ENCODE data around the gene LRRFIP2.
"Not testable (repeated sequence)": the region's sequence is repeated elsewhere in the genome, so short reads cannot be mapped to it uniquely, and the experiment has no call there.

Gene LRRFIP2

GRCh38 chr3:37141676-37142075, 32.7 kb downstream of the LRRFIP2 start:
- DNase-seq = no peak

- no peak for DNase-seq
Observed at GRCh38 chr3:37140899-37141541, 33.4 kb downstream of the LRRFIP2 start.

- no peak for DNase-seq
Observed at GRCh38 chr3:37139567-37140052, 34.8 kb downstream of the LRRFIP2 start.

GRCh38 chr3:37138816-37139215, 35.6 kb downstream of the LRRFIP2 start:
- no peak for DNase-seq

- DNase-seq = no peak
Observed at GRCh38 chr3:37137516-37137915, 36.9 kb downstream of the LRRFIP2 start.

- no peak for DNase-seq
Observed at GRCh38 chr3:37136067-37136466, 38.3 kb downstream of the LRRFIP2 start.

- DNase-seq = no peak
Observed at GRCh38 chr3:37135561-37135960, 38.8 kb downstream of the LRRFIP2 start.

- no peak for DNase-seq
Observed at GRCh38 chr3:37132334-37132733, 42.0 kb downstream of the LRRFIP2 start.

- DNase-seq = no peak
Observed at GRCh38 chr3:37131860-37132144, 42.6 kb downstream of the LRRFIP2 start.

GRCh38 chr3:37130984-37131859, 43.2 kb downstream of the LRRFIP2 start:
- DNase-seq = no peak

GRCh38 chr3:37130448-37130847, 43.9 kb downstream of the LRRFIP2 start:
- no peak for DNase-seq

- no peak for DNase-seq
Observed at GRCh38 chr3:37129871-37130270, 44.5 kb downstream of the LRRFIP2 start.

- no peak for DNase-seq
Observed at GRCh38 chr3:37127340-37127739, 47.0 kb downstream of the LRRFIP2 start.

- DNase-seq = no peak
Observed at GRCh38 chr3:37126856-37127255, 47.5 kb downstream of the LRRFIP2 start.

- DNase-seq = no peak
Observed at GRCh38 chr3:37125195-37126073, 48.9 kb downstream of the LRRFIP2 start.

- no peak for DNase-seq
Observed at GRCh38 chr3:37124435-37124834, 49.9 kb downstream of the LRRFIP2 start.

- no peak for DNase-seq
Observed at GRCh38 chr3:37123292-37123691, 51.1 kb downstream of the LRRFIP2 start.

GRCh38 chr3:37122069-37122468, 52.3 kb downstream of the LRRFIP2 start:
- DNase-seq = not testable (repeated sequence)

- no peak for DNase-seq
Observed at GRCh38 chr3:37118163-37118562, 56.2 kb downstream of the LRRFIP2 start.

- no peak for DNase-seq
Observed at GRCh38 chr3:37117548-37117947, 56.8 kb downstream of the LRRFIP2 start.

GRCh38 chr3:37116998-37117397, 57.4 kb downstream of the LRRFIP2 start:
- no peak for DNase-seq

- DNase-seq = no peak
Observed at GRCh38 chr3:37115446-37115845, 58.9 kb downstream of the LRRFIP2 start.

Measured in NCI-H774 (cell line).